SK-N-SH (cell line): Measurements from ENCODE around the gene PHACTR3. TPM values are rescaled to one million over a fixed set of nuclear protein-coding genes. Genes with fewer than 3 reads are reported as not detected.

Experiments used
- CTCF ChIA-PET: fragments of 300-600, 350-600 bp; formaldehyde crosslinking; extraction: SDS; loops from one replicate; lab custom pipeline; 2021; lab: Yijun Ruan, JAX
- POLR2A ChIA-PET: fragments of 350-600 bp; sonication (Branson Sonifier 250); formaldehyde crosslinking; extraction: SDS; loops from one replicate; lab custom pipeline; 2020; ENCODE audit warnings: antibody characterized with exemption, inconsistent platforms; lab: Yijun Ruan, JAX
- DNase-seq: peaks from one replicate; pipeline ENCODE4 v3.0.0; 2012
- H2AFZ ChIP-seq: fragments of 200-600 bp; sonication (generic); 2 replicates; pipeline ENCODE4 v1.8.1; 2016; ENCODE audit warnings: antibody characterized with exemption, mild to moderate bottlenecking, low read depth
- H3F3A ChIP-seq: fragments of 200-600 bp; sonication (generic); replicated peaks from 2 replicates; pipeline ENCODE3; 2016; ENCODE audit warnings: antibody characterized with exemption, mild to moderate bottlenecking; ENCODE audit not compliant: insufficient read depth
- H3K27ac ChIP-seq, 2 experiments: fragments of 200-500 bp in 1 of 2; fragments of 200-600 bp in 1 of 2; sonication (Bioruptor generic) in 1 of 2; sonication (generic), shearing (Covaris generic) in 1 of 2; 2 replicates each; pipeline versions ENCODE4 v1.5.1 to v1.6.1; 2014 to 2016; ENCODE audit warnings: low read depth in 2 of 2, inconsistent platforms in 1 of 2, low read length in 1 of 2, mild to moderate bottlenecking in 1 of 2, mixed read lengths in 1 of 2
- H3K27me3 ChIP-seq: fragments of 200-600 bp; sonication (generic), shearing (Covaris generic); 2 replicates; pipeline ENCODE4 v1.6.1; 2016; ENCODE audit warnings: mixed run types; ENCODE audit not compliant: insufficient read depth
- H3K36me3 ChIP-seq, 2 experiments: fragments of 200-500 bp in 1 of 2; fragments of 200-600 bp in 1 of 2; sonication (Bioruptor generic) in 1 of 2; sonication (generic) in 1 of 2; replicated peaks in 1 of 2; 2 replicates each; pipeline versions ENCODE3 to v1.5.1; 2014 to 2016; ENCODE audit warnings: low read length in 1 of 2, mild to moderate bottlenecking in 1 of 2; ENCODE audit not compliant: insufficient read depth in 2 of 2, control insufficient read depth in 1 of 2
- H3K4me1 ChIP-seq, 2 experiments: fragments of 200-500 bp in 1 of 2; fragments of 200-600 bp in 1 of 2; sonication (Bioruptor generic) in 1 of 2; sonication (generic), shearing (Covaris generic) in 1 of 2; 2 replicates each; pipeline versions ENCODE4 v1.5.1 to v1.6.1; 2014 to 2016; ENCODE audit warnings: low read depth in 1 of 2, low read length in 1 of 2, mixed run types in 1 of 2; ENCODE audit not compliant: insufficient read depth in 2 of 2, control insufficient read depth in 1 of 2
- H3K4me2 ChIP-seq: fragments of 200-600 bp; sonication (generic), shearing (Covaris generic); 2 replicates; pipeline ENCODE4 v1.6.1; 2017; ENCODE audit warnings: mixed run types
- H3K4me3 ChIP-seq, 2 experiments: fragments of 200-500 bp in 1 of 2; fragments of 200-600 bp in 1 of 2; sonication (Bioruptor generic) in 1 of 2; sonication (generic), shearing (Covaris generic) in 1 of 2; 2 replicates each; pipeline versions ENCODE4 v1.5.1 to v1.8.1; 2014 to 2016; ENCODE audit warnings: low read depth in 2 of 2, inconsistent platforms in 1 of 2, low read length in 1 of 2, mild to moderate bottlenecking in 1 of 2, mixed read lengths in 1 of 2, moderate library complexity in 1 of 2
- H3K79me2 ChIP-seq: fragments of 200-600 bp; sonication (generic); 2 replicates; pipeline ENCODE4 v1.8.1; 2017; ENCODE audit warnings: mild to moderate bottlenecking; ENCODE audit not compliant: insufficient read depth
- H3K9ac ChIP-seq: fragments of 200-600 bp; sonication (generic); 2 replicates; pipeline ENCODE4 v1.6.1; 2017; ENCODE audit warnings: mixed run types
- H3K9me2 ChIP-seq: fragments of 200-600 bp; sonication (generic); 2 replicates; pipeline ENCODE4 v1.6.1; 2017; ENCODE audit warnings: mixed run types
- H3K9me3 ChIP-seq: fragments of 200-600 bp; sonication (generic); 2 replicates; pipeline ENCODE4 v1.6.1; 2017; ENCODE audit warnings: mixed run types, mild to moderate bottlenecking, moderate library complexity
- H4K20me1 ChIP-seq: fragments of 200-600 bp; sonication (generic); 2 replicates; pipeline ENCODE4 v1.6.1; 2017; ENCODE audit warnings: mild to moderate bottlenecking, mixed run types; ENCODE audit not compliant: insufficient read depth
- CHD2 ChIP-seq: fragments of 150-350 bp; IDR thresholded peaks from 2 replicates; pipeline ENCODE4 v1.6.1; 2018; ENCODE audit warnings: low read length; ENCODE audit not compliant: partially characterized antibody
- ELF1 ChIP-seq: IDR thresholded peaks from 2 replicates; pipeline ENCODE4 v1.4.0; 2012
- EP300 ChIP-seq, 2 experiments: IDR thresholded peaks; 2 replicates each; pipeline versions ENCODE4 v1.4.0 to v1.6.1; 2012; ENCODE audit warnings: borderline replicate concordance in 1 of 2, low read depth in 1 of 2, low read length in 1 of 2
- EZH2phosphoT487 ChIP-seq: fragments of 200-600 bp; sonication (generic); IDR thresholded peaks from 2 replicates; pipeline ENCODE4 v1.6.1; 2017; ENCODE audit warnings: low read depth, mixed run types, mild to moderate bottlenecking, antibody characterized with exemption, moderate library complexity, borderline replicate concordance
- FOXJ3 ChIP-seq: sonication (generic); formaldehyde crosslinking; IDR thresholded peaks from 2 replicates; pipeline ENCODE4 v1.5.1; 2020; ENCODE audit warnings: mild to moderate bottlenecking, missing genetic modification reagents
- GABPA ChIP-seq: IDR thresholded peaks from 2 replicates; pipeline ENCODE4 v1.4.0; 2012; ENCODE audit warnings: low read depth, mild to moderate bottlenecking
- POLR2AphosphoS5 ChIP-seq: IDR thresholded peaks from 2 replicates; pipeline ENCODE4 v1.6.1; 2012; ENCODE audit warnings: low read depth, low read length
- RAD21 ChIP-seq: IDR thresholded peaks from 2 replicates; pipeline ENCODE4 v1.6.1; 2012; ENCODE audit warnings: mild to moderate bottlenecking, low read length
- RCOR1 ChIP-seq: fragments of 150-350 bp; IDR thresholded peaks from 2 replicates; pipeline ENCODE4 v1.6.1; 2017; ENCODE audit warnings: antibody characterized with exemption, low read length
- RFX5 ChIP-seq: IDR thresholded peaks from 2 replicates; pipeline ENCODE4 v1.6.1; 2012; ENCODE audit warnings: mild to moderate bottlenecking, improper control_type of control experiment, low read length
- SMC3 ChIP-seq: IDR thresholded peaks from 2 replicates; pipeline ENCODE4 v1.6.1; 2012; ENCODE audit warnings: low read depth, low read length, improper control_type of control experiment
- TCF12 ChIP-seq: IDR thresholded peaks from 2 replicates; pipeline ENCODE4 v1.4.0; 2012
- YY1 ChIP-seq: IDR thresholded peaks from 2 replicates; pipeline ENCODE4 v1.4.0; 2012; ENCODE audit warnings: low read depth, mild to moderate bottlenecking
- WGBS: methylation state at CpG from one replicate; pipeline ENCODE4 v1.1.6; 2017; ENCODE audit warnings: low lambda C conversion rate; 5-methylcytosine and 5-hydroxymethylcytosine counted together
- polyA plus RNA-seq, 3 experiments: library from polyadenylated mRNA; depleted of rRNA; stranded (reverse); fragments of >200 nt; gene quantifications; 2 replicates each; pipeline ENCODE4 v1.2.3, GENCODE V29; 2012
- TF ChIP-seq, protein P1 (sequence below): IDR thresholded peaks from 2 replicates; pipeline ENCODE4 v1.4.0; 2012; ENCODE audit warnings: low read depth, borderline replicate concordance
- TF ChIP-seq, protein P2 (sequence below): IDR thresholded peaks from 2 replicates; pipeline ENCODE4 v1.6.1; 2012; ENCODE audit warnings: mild to moderate bottlenecking, low read depth, low read length, moderate library complexity
- TF ChIP-seq, protein P3 (sequence below): fragments of 150-350 bp; IDR thresholded peaks from 2 replicates; pipeline ENCODE4 v1.6.1; 2017; ENCODE audit warnings: antibody characterized with exemption, low read length, low read depth, borderline replicate concordance

The PHACTR3 gene
- polyA plus RNA-seq, 1 of the 3 experiments (the other 2 are of a cell fraction) = 0.10 TPM

DNA sequence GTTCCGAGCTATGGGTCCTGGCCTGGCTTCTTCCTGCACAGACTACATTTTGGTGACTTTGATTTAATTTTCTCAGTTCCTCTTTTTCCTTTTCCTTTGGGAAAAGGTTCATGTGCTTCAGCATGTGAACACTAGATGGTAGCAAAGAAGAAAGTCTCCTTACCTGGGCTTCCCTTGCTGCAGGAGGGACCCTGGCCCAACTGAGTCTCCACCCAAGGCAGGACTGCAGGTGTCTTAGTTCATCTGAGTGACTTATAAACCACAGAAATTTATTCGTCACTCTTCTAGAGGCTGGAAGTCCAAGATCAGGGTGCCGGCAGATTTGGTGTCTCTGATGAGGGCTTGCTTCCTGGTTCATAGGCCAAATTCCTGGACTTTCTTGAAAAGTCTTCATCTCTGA is 165.9 kb downstream of the PHACTR3 start (continued):
- TF ChIP-seq, protein P1, sequence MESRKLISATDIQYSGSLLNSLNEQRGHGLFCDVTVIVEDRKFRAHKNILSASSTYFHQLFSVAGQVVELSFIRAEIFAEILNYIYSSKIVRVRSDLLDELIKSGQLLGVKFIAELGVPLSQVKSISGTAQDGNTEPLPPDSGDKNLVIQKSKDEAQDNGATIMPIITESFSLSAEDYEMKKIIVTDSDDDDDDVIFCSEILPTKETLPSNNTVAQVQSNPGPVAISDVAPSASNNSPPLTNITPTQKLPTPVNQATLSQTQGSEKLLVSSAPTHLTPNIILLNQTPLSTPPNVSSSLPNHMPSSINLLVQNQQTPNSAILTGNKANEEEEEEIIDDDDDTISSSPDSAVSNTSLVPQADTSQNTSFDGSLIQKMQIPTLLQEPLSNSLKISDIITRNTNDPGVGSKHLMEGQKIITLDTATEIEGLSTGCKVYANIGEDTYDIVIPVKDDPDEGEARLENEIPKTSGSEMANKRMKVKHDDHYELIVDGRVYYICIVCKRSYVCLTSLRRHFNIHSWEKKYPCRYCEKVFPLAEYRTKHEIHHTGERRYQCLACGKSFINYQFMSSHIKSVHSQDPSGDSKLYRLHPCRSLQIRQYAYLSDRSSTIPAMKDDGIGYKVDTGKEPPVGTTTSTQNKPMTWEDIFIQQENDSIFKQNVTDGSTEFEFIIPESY = no peak
- TF ChIP-seq EP300 (IDR thresholded peaks at IDR 0.05; ENCODE audit: borderline replicate concordance in 1 of 2, low read depth in 1 of 2, low read length in 1 of 2) = no peak
- TF ChIP-seq, all 33 proteins: peak for 0

DNA sequence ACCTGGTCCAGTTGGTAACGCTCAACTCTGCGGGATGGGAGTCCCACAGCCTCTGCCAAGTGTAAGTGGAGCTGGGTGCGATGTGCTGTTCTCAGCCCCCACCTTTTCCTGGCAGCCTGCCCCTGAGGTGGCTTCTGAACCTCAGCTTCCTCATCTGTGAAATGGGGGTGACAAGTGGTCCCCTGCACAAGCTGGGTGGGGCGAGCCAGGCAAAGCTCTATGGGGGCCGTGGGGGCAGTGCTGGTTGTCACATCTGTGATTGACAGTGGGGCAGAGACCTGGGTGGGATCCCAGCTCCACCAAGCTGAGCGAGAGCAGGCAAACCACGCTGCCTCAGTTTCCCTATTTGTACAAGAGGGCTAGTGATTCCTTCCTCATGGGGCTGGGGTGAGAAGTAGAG is 166.5 kb downstream of the PHACTR3 start:
- H4K20me1 ChIP-seq = no peaks in the 10 kb centered on the region
- no peak overlapping the region for H3K4me2 ChIP-seq
- no peaks in the 10 kb centered on the region for H3K9me3 ChIP-seq
- H3F3A ChIP-seq = no peaks in the 10 kb centered on the region
- no peaks in the 10 kb centered on the region for H3K9me2 ChIP-seq
- CTCF ChIA-PET = interaction anchor here (1.0 to 1.3 kb wide), 3 partner anchors 13 to 173 kb away, joined by 3 to 5 read pairs (median 3); no protein-coding TSS in a partner anchor
- no peaks in the 10 kb centered on the region for H3K36me3 ChIP-seq
- POLR2A ChIA-PET = no interaction called here
- H3K4me3 ChIP-seq = no peak overlapping the region
- no peak for DNase-seq
- H3K9ac ChIP-seq = no peak overlapping the region
- TF ChIP-seq EZH2phosphoT487 (no peak), ELF1 (no peak), FOXJ3 (CRISPR knock-in tag) (no peak)
- TF ChIP-seq, protein P1 = no peak
- WGBS = 45% methylated on average over 5 of the region's 7 CpGs
- H3K27ac ChIP-seq = no peak overlapping the region
- no peaks in the 10 kb centered on the region for H3K79me2 ChIP-seq
- no peak overlapping the region for H2AFZ ChIP-seq
- H3K4me1 ChIP-seq = no peaks in the 10 kb centered on the region
- no peaks in the 10 kb centered on the region for H3K27me3 ChIP-seq

DNA sequence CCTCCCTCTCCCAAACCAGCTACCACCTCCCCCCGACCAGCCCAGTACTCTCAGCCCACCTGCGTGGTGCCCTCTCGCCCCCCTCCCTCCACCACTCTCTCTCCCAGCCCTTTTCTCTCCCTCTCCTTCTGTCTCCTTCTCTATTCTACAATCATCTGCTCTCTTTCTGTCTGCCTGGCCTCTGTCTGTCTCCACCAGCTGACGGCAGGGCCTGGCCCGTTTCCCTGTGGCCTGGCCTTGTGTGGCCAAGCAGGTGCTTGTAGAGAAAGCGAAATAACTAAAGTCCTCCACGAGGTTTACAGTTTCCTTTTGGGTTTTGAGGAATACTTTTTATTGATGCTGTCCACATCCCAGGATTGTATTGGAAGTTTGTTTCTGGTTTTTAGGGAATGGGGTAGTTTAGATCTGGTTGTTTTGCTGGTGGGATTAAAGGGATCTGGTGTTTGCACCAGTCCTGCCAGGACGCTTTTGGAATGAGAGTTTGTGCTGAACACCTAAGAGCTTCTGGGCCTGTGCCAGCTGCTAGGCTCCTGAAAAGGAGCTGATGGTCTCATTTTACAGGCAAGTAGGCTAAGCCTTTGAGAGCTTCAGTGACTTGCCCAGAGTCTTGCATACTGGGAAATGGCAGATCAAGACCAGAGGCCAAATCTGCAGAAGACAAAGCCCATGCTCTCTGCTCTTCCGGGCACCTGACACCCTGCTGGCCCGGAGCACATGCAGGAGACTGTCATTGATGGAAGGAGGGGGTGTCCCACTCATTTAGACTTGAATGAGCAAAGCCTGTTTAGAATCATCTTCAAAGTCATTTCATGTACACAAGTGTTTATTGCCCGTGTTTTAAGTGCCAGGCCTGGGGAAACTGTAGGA is 167.4 kb downstream of the PHACTR3 start:
- CTCF ChIA-PET = interaction anchor here (1.0 to 3.8 kb wide), 5 partner anchors 12 to 200 kb away, joined by 3 to 26 read pairs (median 5); no protein-coding TSS in a partner anchor
- 31% methylated on average over 11 of the region's 11 CpGs for WGBS
- TF ChIP-seq GABPA (no peak), RCOR1 (no peak), TCF12 (no peak), RFX5 (no peak), EZH2phosphoT487 (no peak), POLR2AphosphoS5 (no peak), RAD21 (no peak), CHD2 (no peak), YY1 (no peak), SMC3 (no peak)
- TF ChIP-seq, protein P2, sequence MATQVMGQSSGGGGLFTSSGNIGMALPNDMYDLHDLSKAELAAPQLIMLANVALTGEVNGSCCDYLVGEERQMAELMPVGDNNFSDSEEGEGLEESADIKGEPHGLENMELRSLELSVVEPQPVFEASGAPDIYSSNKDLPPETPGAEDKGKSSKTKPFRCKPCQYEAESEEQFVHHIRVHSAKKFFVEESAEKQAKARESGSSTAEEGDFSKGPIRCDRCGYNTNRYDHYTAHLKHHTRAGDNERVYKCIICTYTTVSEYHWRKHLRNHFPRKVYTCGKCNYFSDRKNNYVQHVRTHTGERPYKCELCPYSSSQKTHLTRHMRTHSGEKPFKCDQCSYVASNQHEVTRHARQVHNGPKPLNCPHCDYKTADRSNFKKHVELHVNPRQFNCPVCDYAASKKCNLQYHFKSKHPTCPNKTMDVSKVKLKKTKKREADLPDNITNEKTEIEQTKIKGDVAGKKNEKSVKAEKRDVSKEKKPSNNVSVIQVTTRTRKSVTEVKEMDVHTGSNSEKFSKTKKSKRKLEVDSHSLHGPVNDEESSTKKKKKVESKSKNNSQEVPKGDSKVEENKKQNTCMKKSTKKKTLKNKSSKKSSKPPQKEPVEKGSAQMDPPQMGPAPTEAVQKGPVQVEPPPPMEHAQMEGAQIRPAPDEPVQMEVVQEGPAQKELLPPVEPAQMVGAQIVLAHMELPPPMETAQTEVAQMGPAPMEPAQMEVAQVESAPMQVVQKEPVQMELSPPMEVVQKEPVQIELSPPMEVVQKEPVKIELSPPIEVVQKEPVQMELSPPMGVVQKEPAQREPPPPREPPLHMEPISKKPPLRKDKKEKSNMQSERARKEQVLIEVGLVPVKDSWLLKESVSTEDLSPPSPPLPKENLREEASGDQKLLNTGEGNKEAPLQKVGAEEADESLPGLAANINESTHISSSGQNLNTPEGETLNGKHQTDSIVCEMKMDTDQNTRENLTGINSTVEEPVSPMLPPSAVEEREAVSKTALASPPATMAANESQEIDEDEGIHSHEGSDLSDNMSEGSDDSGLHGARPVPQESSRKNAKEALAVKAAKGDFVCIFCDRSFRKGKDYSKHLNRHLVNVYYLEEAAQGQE = no peak
- TF ChIP-seq, protein P3, sequence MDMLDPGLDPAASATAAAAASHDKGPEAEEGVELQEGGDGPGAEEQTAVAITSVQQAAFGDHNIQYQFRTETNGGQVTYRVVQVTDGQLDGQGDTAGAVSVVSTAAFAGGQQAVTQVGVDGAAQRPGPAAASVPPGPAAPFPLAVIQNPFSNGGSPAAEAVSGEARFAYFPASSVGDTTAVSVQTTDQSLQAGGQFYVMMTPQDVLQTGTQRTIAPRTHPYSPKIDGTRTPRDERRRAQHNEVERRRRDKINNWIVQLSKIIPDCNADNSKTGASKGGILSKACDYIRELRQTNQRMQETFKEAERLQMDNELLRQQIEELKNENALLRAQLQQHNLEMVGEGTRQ = no peak

More for the DNA sequence above, 167.4 kb downstream of the PHACTR3 start:
- DNase-seq = no peak
- POLR2A ChIA-PET = no interaction called here
- Histone ChIP-seq H3K79me2 (no peaks in the 10 kb centered on the region), H2AFZ (no peak overlapping the region), H3K9ac (no peak overlapping the region), H3F3A (no peaks in the 10 kb centered on the region), H3K27me3 (no peaks in the 10 kb centered on the region), H3K9me2 (no peaks in the 10 kb centered on the region), H3K4me1 (no peaks in the 10 kb centered on the region), H3K4me3 (no peak overlapping the region), H4K20me1 (no peaks in the 10 kb centered on the region), H3K27ac (no peak overlapping the region), H3K9me3 (no peaks in the 10 kb centered on the region), H3K36me3 (no peaks in the 10 kb centered on the region), H3K4me2 (no peak overlapping the region)
